Calu3 (cell line): ENCODE data around the gene XRCC5. TPM values are rescaled to one million over a fixed set of nuclear protein-coding genes. Genes with fewer than 3 reads are reported as not detected.

Experiments used
- BruUV-seq: library from RNA; stranded (reverse); fragments of 400-500 nt; replicated peaks from 2 replicates; lab custom pipeline; 2021; lab: Mats Ljungman, UMichigan
- CTCF ChIA-PET: fragments of 300-600 bp; sonication (Branson Sonifier 250); formaldehyde crosslinking; loops from one replicate; lab custom pipeline; 2022; ENCODE audit warnings: antibody characterized with exemption; lab: Charles Lee
- DNase-seq: peaks from one replicate; pipeline ENCODE4 v3.0.0; 2022
- H3K27ac Mint-ChIP-seq: one replicate; pipeline ENCODE4 v1.8.0; 2022; ENCODE audit warnings: mixed read lengths; ENCODE audit not compliant: unreplicated experiment
- H3K27me3 Mint-ChIP-seq: one replicate; pipeline ENCODE4 v1.8.0; 2022; ENCODE audit warnings: mixed read lengths; ENCODE audit not compliant: unreplicated experiment
- H3K36me3 Mint-ChIP-seq: one replicate; pipeline ENCODE4 v1.8.0; 2022; ENCODE audit warnings: mild to moderate bottlenecking, moderate library complexity, mixed read lengths; ENCODE audit not compliant: insufficient read depth, unreplicated experiment
- H3K4me1 Mint-ChIP-seq: one replicate; pipeline ENCODE4 v1.8.0; 2022; ENCODE audit warnings: mild to moderate bottlenecking, low read depth, mixed read lengths; ENCODE audit not compliant: unreplicated experiment
- H3K4me3 Mint-ChIP-seq: one replicate; pipeline ENCODE4 v1.8.0; 2022; ENCODE audit warnings: mild to moderate bottlenecking, low read depth, moderate library complexity, mixed read lengths; ENCODE audit not compliant: unreplicated experiment
- H3K9me3 Mint-ChIP-seq: one replicate; pipeline ENCODE4 v1.8.0; 2022; ENCODE audit warnings: low read depth, mixed read lengths; ENCODE audit not compliant: unreplicated experiment
- CTCF ChIP-seq: fragments of 200-600 bp; IDR thresholded peaks from one replicate; pipeline ENCODE4 v1.8.0; 2022; ENCODE audit warnings: antibody characterized with exemption; ENCODE audit not compliant: unreplicated experiment
- intact Hi-C: fragments of 100-400 bp; cut with micrococcal nuclease; formaldehyde crosslinking; loops from one replicate; pipeline ENCODE4 v1.10.0; 2022; ENCODE audit not compliant: unreplicated experiment
- total RNA-seq: library from RNA; stranded (reverse); gene quantifications from 2 replicates; pipeline ENCODE4 v1.2.3, GENCODE V29; 2022

XRCC5 gene
- total RNA-seq, 1 experiment from 2014 or later = 313 TPM

GRCh38 chr2:216161967-216162366 lies 52.8 kb downstream of the XRCC5 start:
- TF ChIP-seq CTCF = no peak
- Mint-ChIP-seq H3K27me3 (no peaks in the 10 kb centered on the region), H3K4me3 (no peak overlapping the region), H3K4me1 (no peaks in the 10 kb centered on the region), H3K9me3 (no peaks in the 10 kb centered on the region), H3K27ac (no peak overlapping the region), H3K36me3 (peaks cover 77% of the 10 kb centered on the region)
- no peak for DNase-seq
- intact Hi-C loops = no loop called here
- BruUV-seq = no TSS peak
- CTCF ChIA-PET = interaction anchor here (0.5 kb wide), 1 partner anchor 12 kb away, joined by 3 read pairs; no protein-coding TSS in a partner anchor

- intact Hi-C loops = no loop called here
- Mint-ChIP-seq H3K4me1 (no peaks in the 10 kb centered on the region), H3K9me3 (no peaks in the 10 kb centered on the region), H3K4me3 (no peak overlapping the region), H3K36me3 (peaks cover 71% of the 10 kb centered on the region), H3K27me3 (no peaks in the 10 kb centered on the region), H3K27ac (no peak overlapping the region)
- CTCF ChIA-PET = no interaction called here
- DNase-seq = no peak
- BruUV-seq = no TSS peak
- TF ChIP-seq CTCF = no peak
These were observed 54.4 kb downstream of the XRCC5 start for GRCh38 chr2:216163518-216163917.

GRCh38 chr2:216164087-216164486 lies 54.9 kb downstream of the XRCC5 start:
- Mint-ChIP-seq H3K27ac (no peak overlapping the region), H3K4me3 (no peak overlapping the region), H3K4me1 (no peaks in the 10 kb centered on the region), H3K9me3 (no peaks in the 10 kb centered on the region), H3K36me3 (peaks cover 75% of the 10 kb centered on the region), H3K27me3 (no peaks in the 10 kb centered on the region)
- no peak for TF ChIP-seq CTCF
- no peak for DNase-seq
- no TSS peak for BruUV-seq
- CTCF ChIA-PET = no interaction called here
- intact Hi-C loops = no loop called here

- BruUV-seq = no TSS peak
- Mint-ChIP-seq H3K36me3 (peaks cover 72% of the 10 kb centered on the region), H3K9me3 (no peaks in the 10 kb centered on the region), H3K27me3 (no peaks in the 10 kb centered on the region), H3K4me3 (no peak overlapping the region), H3K4me1 (no peaks in the 10 kb centered on the region), H3K27ac (no peak overlapping the region)
- CTCF ChIA-PET = no interaction called here
- intact Hi-C loops = no loop called here
- DNase-seq = no peak
- no peak for TF ChIP-seq CTCF
These were observed 55.4 kb downstream of the XRCC5 start for GRCh38 chr2:216164576-216164975.
